SU-DHL-6 (cell line): ENCODE results near the gene KCNJ15.

Source experiments
- H2AFZ ChIP-seq: fragments of 200-600 bp; sonication (generic); 2 replicates; pipeline ENCODE4 v1.6.1; 2014; ENCODE audit warnings: low read depth, mild to moderate bottlenecking, moderate library complexity, mixed read lengths, antibody characterized with exemption, low read length; ENCODE audit not compliant: severe bottlenecking
- H3F3A ChIP-seq: fragments of 200-600 bp; shearing (Covaris generic); 2 replicates; pipeline ENCODE4 v1.6.0; 2016; ENCODE audit warnings: antibody characterized with exemption, mild to moderate bottlenecking; ENCODE audit not compliant: insufficient read depth
- H3K27ac ChIP-seq: fragments of 200-600 bp; sonication (generic); 2 replicates; pipeline ENCODE4 v1.5.1; 2016; ENCODE audit warnings: low read depth, mild to moderate bottlenecking, low read length, moderate library complexity, mixed read lengths
- H3K27me3 ChIP-seq: fragments of 200-600 bp; sonication (generic), shearing (Covaris generic); 2 replicates; pipeline ENCODE4 v1.6.0; 2014; ENCODE audit warnings: mild to moderate bottlenecking, low read length
- H3K36me3 ChIP-seq: fragments of 200-600 bp; sonication (generic); 2 replicates; pipeline ENCODE4 v1.6.1; 2014; ENCODE audit warnings: mild to moderate bottlenecking, low read length, mixed read lengths
- H3K4me2 ChIP-seq: fragments of 300-600, 200-600 bp; shearing (Covaris generic), sonication (generic); 2 replicates; pipeline ENCODE4 v1.6.0; 2014; ENCODE audit warnings: low read length, low read depth, mild to moderate bottlenecking; ENCODE audit not compliant: poor library complexity, severe bottlenecking
- H3K4me3 ChIP-seq: fragments of 200-600 bp; sonication (generic); 2 replicates; pipeline ENCODE4 v1.5.1; 2014; ENCODE audit warnings: antibody characterized with exemption, low read length, mild to moderate bottlenecking, mixed read lengths; ENCODE audit not compliant: insufficient read depth, poor library complexity, severe bottlenecking
- H3K79me2 ChIP-seq: fragments of 200-600 bp; sonication (generic); 2 replicates; pipeline ENCODE4 v1.6.1; 2014; ENCODE audit warnings: mild to moderate bottlenecking, low read length, moderate library complexity; ENCODE audit not compliant: insufficient read depth
- H3K9ac ChIP-seq: fragments of 200-600 bp; sonication (generic); 2 replicates; pipeline ENCODE4 v1.7.0; 2014; ENCODE audit warnings: mild to moderate bottlenecking, low read length
- H3K9me2 ChIP-seq: fragments of 200-600 bp; sonication (generic); replicated peaks from 2 replicates; pipeline ENCODE4 v1.6.1; 2014; ENCODE audit warnings: low read length; ENCODE audit not compliant: insufficient read depth
- H3K9me3 ChIP-seq: fragments of 200-600 bp; sonication (generic); 2 replicates; pipeline ENCODE4 v1.6.1; 2014; ENCODE audit warnings: low read length, mixed read lengths; ENCODE audit not compliant: insufficient read depth
- H4K20me1 ChIP-seq: fragments of 200-600 bp; sonication (generic); 2 replicates; pipeline ENCODE4 v1.6.1; 2014; ENCODE audit warnings: low read depth, mild to moderate bottlenecking, antibody characterized with exemption, low read length, moderate library complexity, mixed read lengths
- CTCF ChIP-seq: fragments of 200-600 bp; sonication (generic); IDR thresholded peaks from one replicate; pipeline ENCODE4 v1.5.1; 2017; ENCODE audit warnings: antibody characterized with exemption, mild to moderate bottlenecking, low read length, moderate library complexity; ENCODE audit not compliant: insufficient read depth, poor library complexity, severe bottlenecking
- EZH2phosphoT487 ChIP-seq: fragments of 200-600 bp; sonication (generic), shearing (Covaris generic); conservative IDR thresholded peaks from 2 replicates; pipeline ENCODE4 v1.6.1; 2018; ENCODE audit warnings: mild to moderate bottlenecking, antibody characterized with exemption, low read length, moderate library complexity, mixed read lengths

Gene KCNJ15

GRCh38 chr21:38212706-38213105 lies 44.1 kb upstream of the KCNJ15 start:
- TF ChIP-seq CTCF = no peak
- TF ChIP-seq EZH2phosphoT487 = no peak
- H3K4me3 ChIP-seq = no peak overlapping the region
- H2AFZ ChIP-seq = no peak overlapping the region
- no peaks in the 10 kb centered on the region for H3K9me3 ChIP-seq
- no peaks in the 10 kb centered on the region for H3F3A ChIP-seq
- H3K9me2 ChIP-seq = no peaks in the 10 kb centered on the region
- no peak overlapping the region for H3K27ac ChIP-seq
- H3K27me3 ChIP-seq = no peaks in the 10 kb centered on the region
- no peak overlapping the region for H3K9ac ChIP-seq
- no peaks in the 10 kb centered on the region for H4K20me1 ChIP-seq
- H3K36me3 ChIP-seq = no peaks in the 10 kb centered on the region
- no peak overlapping the region for H3K4me2 ChIP-seq
- no peaks in the 10 kb centered on the region for H3K79me2 ChIP-seq

- Histone ChIP-seq H2AFZ (no peak overlapping the region), H3K9me2 (no peaks in the 10 kb centered on the region), H3K4me2 (no peak overlapping the region), H3F3A (no peaks in the 10 kb centered on the region), H3K9me3 (peaks cover 10% of the 10 kb centered on the region; the same call in 1 of the 2 replicates), H3K36me3 (no peaks in the 10 kb centered on the region), H4K20me1 (no peaks in the 10 kb centered on the region), H3K4me3 (no peak overlapping the region), H3K79me2 (no peaks in the 10 kb centered on the region), H3K27ac (no peak overlapping the region), H3K9ac (no peak overlapping the region), H3K27me3 (no peaks in the 10 kb centered on the region)
- TF ChIP-seq CTCF (peak; percentile 90), EZH2phosphoT487 (no peak)
Observed at GRCh38 chr21:38219049-38219628, 37.7 kb upstream of the KCNJ15 start.

DNA sequence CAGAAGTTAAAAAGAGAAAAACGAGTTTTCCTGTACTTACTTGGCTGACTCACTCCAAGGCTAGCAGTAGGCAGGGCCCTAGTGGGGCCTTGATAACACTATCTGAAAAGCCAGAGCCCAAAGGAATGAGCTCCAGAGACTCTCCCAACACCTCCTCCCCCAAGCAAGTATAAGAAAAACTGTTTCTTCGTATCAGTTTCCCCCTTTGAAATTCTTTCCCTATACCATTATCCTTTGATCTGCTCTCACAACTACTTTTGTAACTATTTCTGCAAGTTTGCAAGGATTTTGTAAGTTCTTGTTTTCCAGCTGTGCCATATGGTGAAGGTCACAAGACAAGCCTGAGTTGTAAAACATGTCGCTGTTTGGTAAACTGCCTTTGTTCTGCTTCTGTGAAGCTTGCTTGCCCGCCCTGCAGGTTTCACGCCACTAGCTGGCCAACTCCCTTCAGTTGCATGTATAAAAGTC lies 36.5 kb upstream of the KCNJ15 start:
- H3K4me2 ChIP-seq = no peak overlapping the region
- H3K9ac ChIP-seq = no peak overlapping the region
- TF ChIP-seq EZH2phosphoT487 = no peak
- TF ChIP-seq CTCF = no peak
- no peaks in the 10 kb centered on the region for H3F3A ChIP-seq
- no peaks in the 10 kb centered on the region for H3K9me2 ChIP-seq
- no peaks in the 10 kb centered on the region for H3K79me2 ChIP-seq
- H3K4me3 ChIP-seq = no peak overlapping the region
- H3K27ac ChIP-seq = no peak overlapping the region
- H3K36me3 ChIP-seq = no peaks in the 10 kb centered on the region
- H4K20me1 ChIP-seq = no peaks in the 10 kb centered on the region
- peaks cover 19% of the 10 kb centered on the region; the same call in 1 of the 2 replicates for H3K9me3 ChIP-seq
- no peak overlapping the region for H2AFZ ChIP-seq
- no peaks in the 10 kb centered on the region for H3K27me3 ChIP-seq
